ENCODE measurements around the gene CD248.
"Not testable (repeated sequence)": the region's sequence is repeated elsewhere in the genome, so short reads cannot be mapped to it uniquely, and the experiment has no call there.

The CD248 gene

DNA sequence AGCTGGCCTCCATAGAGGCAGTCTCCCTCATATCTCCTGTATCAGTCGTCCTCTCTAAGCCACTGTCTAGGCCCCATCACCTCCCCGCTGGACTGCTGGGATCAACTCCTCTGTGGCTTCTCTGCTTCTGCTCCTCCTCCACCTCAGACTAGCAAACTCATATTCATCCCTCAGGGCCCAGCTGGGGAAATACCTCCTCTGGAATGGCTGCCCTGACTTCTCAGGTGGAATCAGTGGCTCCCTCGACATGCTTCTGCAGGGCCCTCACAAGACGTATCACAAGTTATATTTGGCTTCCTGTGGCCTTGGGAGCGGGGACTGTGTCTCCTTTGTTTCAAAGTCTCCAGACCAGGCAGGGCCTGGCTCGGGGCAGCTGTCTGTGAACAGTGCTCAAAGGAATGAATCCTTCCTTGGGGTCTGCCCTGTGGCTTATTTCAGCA is 44.7 kb upstream of the CD248 start:
- no peak overlapping the region for H3K27ac ChIP-seq
- TF ChIP-seq, protein P1, sequence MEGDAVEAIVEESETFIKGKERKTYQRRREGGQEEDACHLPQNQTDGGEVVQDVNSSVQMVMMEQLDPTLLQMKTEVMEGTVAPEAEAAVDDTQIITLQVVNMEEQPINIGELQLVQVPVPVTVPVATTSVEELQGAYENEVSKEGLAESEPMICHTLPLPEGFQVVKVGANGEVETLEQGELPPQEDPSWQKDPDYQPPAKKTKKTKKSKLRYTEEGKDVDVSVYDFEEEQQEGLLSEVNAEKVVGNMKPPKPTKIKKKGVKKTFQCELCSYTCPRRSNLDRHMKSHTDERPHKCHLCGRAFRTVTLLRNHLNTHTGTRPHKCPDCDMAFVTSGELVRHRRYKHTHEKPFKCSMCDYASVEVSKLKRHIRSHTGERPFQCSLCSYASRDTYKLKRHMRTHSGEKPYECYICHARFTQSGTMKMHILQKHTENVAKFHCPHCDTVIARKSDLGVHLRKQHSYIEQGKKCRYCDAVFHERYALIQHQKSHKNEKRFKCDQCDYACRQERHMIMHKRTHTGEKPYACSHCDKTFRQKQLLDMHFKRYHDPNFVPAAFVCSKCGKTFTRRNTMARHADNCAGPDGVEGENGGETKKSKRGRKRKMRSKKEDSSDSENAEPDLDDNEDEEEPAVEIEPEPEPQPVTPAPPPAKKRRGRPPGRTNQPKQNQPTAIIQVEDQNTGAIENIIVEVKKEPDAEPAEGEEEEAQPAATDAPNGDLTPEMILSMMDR (conservative IDR thresholded peaks at IDR 0.05): no peak
- no peak for TF ChIP-seq ZFX (IDR thresholded peaks at IDR 0.05)

DNA sequence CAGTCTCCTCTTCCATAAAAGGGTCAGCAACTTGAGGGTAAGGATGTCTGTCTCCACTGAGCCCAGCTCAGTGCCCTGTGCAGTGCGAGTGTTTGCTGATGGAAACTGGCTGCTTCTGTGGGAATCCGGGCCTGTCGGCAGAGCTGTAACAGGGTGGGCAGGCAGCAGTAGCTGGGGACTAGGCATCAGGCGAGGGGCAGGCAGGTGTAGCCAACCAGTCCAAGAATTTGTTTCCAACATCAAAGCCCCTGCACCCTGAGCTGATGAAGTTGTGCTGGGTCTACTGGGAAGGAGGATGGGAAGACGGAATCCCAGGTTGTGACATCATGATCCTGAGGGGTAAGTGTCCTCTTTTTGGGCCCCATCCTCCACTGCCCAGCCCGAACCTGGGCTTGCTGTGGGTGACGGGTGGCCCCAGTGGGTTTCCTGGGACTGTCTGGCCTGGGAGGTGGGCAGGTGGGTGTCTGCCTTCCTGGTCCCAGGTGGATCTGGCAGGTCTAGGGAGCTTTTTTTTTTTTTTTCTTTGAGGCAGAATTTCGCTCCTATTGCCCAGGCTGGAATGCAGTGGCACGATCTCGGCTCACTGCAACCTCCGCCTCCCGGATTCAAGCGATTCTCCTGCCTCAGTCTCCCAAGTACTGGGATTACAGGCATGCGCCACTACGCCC is 43.7 kb upstream of the CD248 start:
- TF ChIP-seq, protein P1 (conservative IDR thresholded peaks at IDR 0.05): no peak
- no peak for TF ChIP-seq ZFX (IDR thresholded peaks at IDR 0.05)
- H3K27ac ChIP-seq: no peak overlapping the region

DNA sequence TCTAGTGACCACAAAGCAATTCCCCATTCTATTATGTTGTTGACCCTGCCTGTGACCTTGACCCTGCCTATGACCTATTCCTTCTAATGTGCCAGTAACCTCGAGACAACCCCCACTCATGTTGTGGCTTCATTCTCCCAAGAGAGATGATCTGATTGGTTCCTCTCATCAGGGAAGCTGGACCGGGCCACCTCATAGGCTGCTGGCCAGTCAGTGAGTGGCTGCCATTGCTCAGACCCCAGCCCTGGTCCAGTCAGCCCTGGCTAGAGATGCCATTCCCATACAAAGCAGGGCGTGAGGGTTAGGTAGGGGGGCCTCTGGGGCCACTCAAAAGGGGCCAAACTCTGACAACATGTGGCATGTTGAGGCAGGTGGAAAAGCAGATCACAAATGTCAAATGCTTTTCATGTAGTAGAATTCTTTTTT is 42.8 kb upstream of the CD248 start:
- H3K27ac ChIP-seq: no peak overlapping the region

DNA sequence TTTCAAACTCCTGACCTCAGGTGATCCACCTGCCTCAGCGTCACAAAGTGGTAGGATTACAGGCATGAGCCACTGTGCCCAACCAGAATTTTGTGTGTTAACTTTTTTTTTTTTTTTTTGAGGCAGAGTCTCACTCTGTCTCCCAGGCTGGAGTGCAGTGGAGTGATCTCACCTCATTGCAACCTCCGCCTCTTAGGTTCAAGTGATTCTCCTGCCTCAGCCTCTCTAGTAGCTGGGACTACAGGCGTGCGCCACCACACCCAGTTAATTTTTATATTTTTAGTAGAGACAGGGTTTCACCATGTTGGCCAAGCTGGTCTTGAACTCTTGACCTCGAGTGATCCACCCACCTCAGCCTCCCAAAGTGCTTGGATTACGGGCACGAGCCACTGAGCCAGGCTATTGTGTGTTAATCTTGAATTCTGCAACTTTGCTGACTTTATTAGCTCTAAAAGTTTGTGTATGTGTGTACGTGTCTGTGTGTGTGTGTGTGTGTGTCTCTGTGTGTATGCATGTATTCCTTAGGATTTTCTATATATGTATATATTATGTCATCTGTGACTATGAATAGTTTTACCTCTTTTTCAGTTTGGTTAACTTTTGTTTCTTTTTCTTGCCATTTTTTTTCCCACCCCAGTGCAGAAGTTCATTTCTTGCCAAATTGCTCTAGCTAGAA is 33.9 kb upstream of the CD248 start:
- H3K27ac ChIP-seq: not testable (repeated sequence)

More for the DNA sequence above, 42.8 kb upstream of the CD248 start:
- TF ChIP-seq, protein P1 (conservative IDR thresholded peaks at IDR 0.05): no peak

DNA sequence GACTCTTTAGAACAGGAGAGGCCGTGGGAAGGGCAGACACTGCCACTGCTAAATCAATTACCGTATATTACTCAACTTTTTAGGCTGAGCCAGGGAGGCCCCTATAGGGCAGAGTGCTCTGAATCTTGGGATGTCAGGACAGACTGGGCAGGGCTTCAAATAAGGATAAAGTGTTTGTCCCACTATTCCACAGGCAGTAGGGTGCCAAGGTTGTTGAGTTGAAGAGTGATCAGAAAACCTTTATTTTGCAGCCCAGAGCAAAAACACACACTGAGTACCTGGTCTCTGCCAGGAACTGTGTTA is 32.2 kb upstream of the CD248 start:
- H3K27ac ChIP-seq: no peak overlapping the region

DNA sequence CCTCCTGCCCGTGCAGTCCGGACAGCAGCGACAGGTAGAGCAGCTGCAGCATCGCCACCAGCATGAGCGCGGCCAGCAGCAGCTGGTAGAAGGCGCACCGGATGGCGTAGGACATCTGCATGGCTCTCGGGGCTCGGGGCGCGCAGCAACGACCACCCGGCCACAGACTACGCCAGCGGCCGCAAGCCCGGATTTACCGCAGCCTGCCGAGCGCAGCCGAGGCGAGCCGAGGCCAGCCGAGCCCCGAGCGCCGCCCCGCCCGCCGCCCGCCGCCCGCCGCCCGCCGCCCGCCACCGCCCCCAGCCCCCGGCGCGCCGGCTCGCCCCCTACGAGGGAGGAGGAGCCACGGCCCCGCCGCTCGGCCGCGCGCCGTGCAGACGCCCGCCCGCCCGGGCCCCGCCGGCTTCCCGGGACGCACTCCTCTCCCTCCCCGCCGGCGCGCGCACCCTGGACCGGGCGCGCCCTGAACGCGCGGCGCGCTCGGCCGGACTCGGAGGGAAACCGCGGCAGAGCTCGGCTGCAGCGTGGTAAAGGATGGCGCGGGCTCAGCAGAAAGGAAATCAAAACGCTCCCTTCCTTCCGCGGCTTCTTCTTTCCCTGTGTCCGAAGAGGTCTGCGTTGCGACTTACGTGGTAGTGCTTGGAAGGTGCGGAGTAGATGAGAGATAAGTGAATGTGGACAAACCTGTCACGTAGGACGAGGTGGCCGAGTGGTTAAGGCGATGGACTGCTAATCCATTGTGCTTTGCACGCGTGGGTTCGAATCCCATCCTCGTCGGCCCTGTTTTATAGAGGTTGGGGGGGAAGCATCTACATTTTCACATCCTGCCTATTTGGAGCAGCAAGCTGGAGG is 30.8 kb upstream of the CD248 start, which contains the start of gene B4GAT1:
B4GAT1 (minus strand) TSS at position 205 of the 852 bp plus-strand sequence; CDS start at position 121, 84 bp downstream.
- peak within 1 kb of the TSS; percentile 81 for H3K27ac ChIP-seq
- no peak for TF ChIP-seq ZFX (IDR thresholded peaks at IDR 0.05)
- TF ChIP-seq, protein P1 (conservative IDR thresholded peaks at IDR 0.05): no peak

More for the DNA sequence above, 32.2 kb upstream of the CD248 start:
- TF ChIP-seq, protein P1 (conservative IDR thresholded peaks at IDR 0.05): no peak
- no peak for TF ChIP-seq ZFX (IDR thresholded peaks at IDR 0.05)

DNA sequence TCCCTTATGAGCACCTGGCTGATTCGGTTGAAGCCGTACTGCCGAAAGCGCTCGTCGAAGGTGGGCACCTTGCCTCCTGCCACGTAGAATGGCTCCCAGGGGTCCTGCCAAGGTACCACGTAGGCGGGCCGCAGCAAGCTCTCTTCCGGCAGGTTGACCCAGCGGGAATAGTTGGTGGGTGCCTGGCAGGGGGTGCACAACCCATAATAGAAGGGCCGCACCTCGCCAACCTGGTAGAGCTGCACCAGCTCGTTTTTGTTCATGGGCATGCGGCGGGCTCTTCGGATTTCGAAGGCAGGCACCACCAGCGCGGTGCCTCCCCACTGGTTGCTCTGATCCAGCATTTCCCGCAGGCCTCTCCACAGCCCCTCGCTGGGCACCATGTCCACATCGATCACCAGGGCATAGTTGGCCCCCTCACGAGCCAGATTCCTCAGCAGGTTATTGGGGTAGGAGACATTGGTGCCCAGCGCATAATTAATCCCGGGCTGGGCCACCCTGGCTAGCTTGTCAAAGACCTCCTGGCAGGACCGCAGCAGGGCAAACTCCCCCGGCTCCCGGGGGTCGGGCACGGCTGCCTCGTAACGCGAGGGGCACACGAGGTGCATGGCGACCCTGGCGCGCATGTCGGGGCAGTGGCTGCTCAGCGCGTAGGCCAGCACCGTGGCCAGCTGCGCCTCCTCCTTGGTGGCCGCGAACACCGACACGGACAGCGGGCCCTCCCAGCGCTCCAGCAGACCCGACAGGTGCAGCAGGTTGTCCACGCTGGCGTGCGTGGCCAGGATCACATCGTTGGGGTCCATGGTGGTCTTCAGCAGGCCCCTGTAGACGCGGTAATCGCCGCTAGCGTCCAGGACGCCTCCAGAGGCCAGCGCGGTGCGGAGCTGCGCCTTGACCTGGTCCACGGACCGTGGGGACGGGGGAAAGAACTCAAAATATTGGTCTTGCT is 29.9 kb upstream of the CD248 start:
- TF ChIP-seq ZFX (IDR thresholded peaks at IDR 0.05): no peak
- TF ChIP-seq, protein P1 (conservative IDR thresholded peaks at IDR 0.05): no peak
- H3K27ac ChIP-seq: peak overlapping the region; percentile 81

Data from C4-2B (cell line).